ENCODE data around the gene HYCC1.

The HYCC1 gene

GRCh38 chr7:23018750-23019149 is 4.8 kb upstream of the HYCC1 start:
- H3K4me1 ChIP-seq (ENCODE audit: control insufficient read depth, low read length) = peaks cover 62% of the 10 kb centered on the region
- no peaks in the 10 kb centered on the region for H3K27me3 ChIP-seq (ENCODE audit: control insufficient read depth, low read length)
- H3K36me3 ChIP-seq (ENCODE audit: control insufficient read depth, low read length) = no peaks in the 10 kb centered on the region
- H3K4me3 ChIP-seq (ENCODE audit: low read length) = 0 out of 2 replicates have a peak overlapping the region, but pooled peaks have one; percentile 0
- H3K9me3 ChIP-seq (ENCODE audit: control insufficient read depth, insufficient read depth, low read length) = no peaks in the 10 kb centered on the region
- H3K27ac ChIP-seq (ENCODE audit: low read depth, low read length) = no peak overlapping the region
- H3K79me2 ChIP-seq (ENCODE audit: control insufficient read depth, low read length) = peaks cover under 1% of the 10 kb centered on the region
- TF ChIP-seq EZH2phosphoT487 (IDR thresholded peaks at IDR 0.05; ENCODE audit: borderline replicate concordance, low read length) (no peak), CTCF (IDR thresholded peaks at IDR 0.05; ENCODE audit: low read depth, low read length, poor library complexity, severe bottlenecking) (no peak)
- H4K20me1 ChIP-seq (ENCODE audit: control insufficient read depth, insufficient read depth, low read depth, low read length) = no peaks in the 10 kb centered on the region
- H3F3A ChIP-seq (ENCODE audit: control insufficient read depth, insufficient read depth) = peaks cover 12% of the 10 kb centered on the region
- H3K4me2 ChIP-seq (ENCODE audit: low read length) = peak overlapping the region; percentile 15
- no peaks in the 10 kb centered on the region for H3K9me2 ChIP-seq (replicated peaks; ENCODE audit: control insufficient read depth, low read length)

GRCh38 chr7:23017309-23017708 is 3.4 kb upstream of the HYCC1 start:
- Histone ChIP-seq H3F3A (ENCODE audit: control insufficient read depth, insufficient read depth) (peaks cover 12% of the 10 kb centered on the region), H3K4me1 (ENCODE audit: control insufficient read depth, low read length) (peaks cover 66% of the 10 kb centered on the region), H3K79me2 (ENCODE audit: control insufficient read depth, low read length) (peaks cover 15% of the 10 kb centered on the region), H3K9me2 (replicated peaks; ENCODE audit: control insufficient read depth, low read length) (no peaks in the 10 kb centered on the region), H3K27ac (ENCODE audit: low read depth, low read length) (peak overlapping the region; percentile 76), H3K36me3 (ENCODE audit: control insufficient read depth, low read length) (no peaks in the 10 kb centered on the region), H3K27me3 (ENCODE audit: control insufficient read depth, low read length) (no peaks in the 10 kb centered on the region), H4K20me1 (ENCODE audit: control insufficient read depth, insufficient read depth, low read depth, low read length) (peaks cover 8% of the 10 kb centered on the region), H3K4me2 (ENCODE audit: low read length) (peak overlapping the region; percentile 75), H3K9me3 (ENCODE audit: control insufficient read depth, insufficient read depth, low read length) (no peaks in the 10 kb centered on the region), H3K4me3 (ENCODE audit: low read length) (peak overlapping the region; percentile 60)
- TF ChIP-seq EZH2phosphoT487 (IDR thresholded peaks at IDR 0.05; ENCODE audit: borderline replicate concordance, low read length) = no peak
- TF ChIP-seq CTCF (IDR thresholded peaks at IDR 0.05; ENCODE audit: low read depth, low read length, poor library complexity, severe bottlenecking) = no peak

- Histone ChIP-seq H3K4me1 (ENCODE audit: control insufficient read depth, low read length) (peaks cover 66% of the 10 kb centered on the region), H3K9me2 (replicated peaks; ENCODE audit: control insufficient read depth, low read length) (no peaks in the 10 kb centered on the region), H3K27ac (ENCODE audit: low read depth, low read length) (peak overlapping the region; percentile 76), H3K9me3 (ENCODE audit: control insufficient read depth, insufficient read depth, low read length) (no peaks in the 10 kb centered on the region), H3F3A (ENCODE audit: control insufficient read depth, insufficient read depth) (peaks cover 12% of the 10 kb centered on the region), H3K79me2 (ENCODE audit: control insufficient read depth, low read length) (peaks cover 22% of the 10 kb centered on the region), H3K4me3 (ENCODE audit: low read length) (peak overlapping the region; percentile 60), H3K27me3 (ENCODE audit: control insufficient read depth, low read length) (no peaks in the 10 kb centered on the region), H3K36me3 (ENCODE audit: control insufficient read depth, low read length) (peaks cover 1% of the 10 kb centered on the region; the same call in 1 of the 2 replicates), H4K20me1 (ENCODE audit: control insufficient read depth, insufficient read depth, low read depth, low read length) (peaks cover 11% of the 10 kb centered on the region), H3K4me2 (ENCODE audit: low read length) (peak overlapping the region; percentile 75)
- no peak for TF ChIP-seq CTCF (IDR thresholded peaks at IDR 0.05; ENCODE audit: low read depth, low read length, poor library complexity, severe bottlenecking)
- TF ChIP-seq EZH2phosphoT487 (IDR thresholded peaks at IDR 0.05; ENCODE audit: borderline replicate concordance, low read length) = no peak
Observed at GRCh38 chr7:23016345-23017253, 2.7 kb upstream of the HYCC1 start.

Measured in DOHH2 (cell line).